Esophagus muscularis mucosa (tissue), 4 donors: ENCODE data around the gene GSTK1. TPM values are rescaled to one million over a fixed set of nuclear protein-coding genes. Genes with fewer than 3 reads are reported as not detected.

ENCODE experiments used
- DNase-seq: peaks from one replicate; pipeline ENCODE4 v3.0.0-alpha.2; 2017; ENCODE audit errors: extremely low spot score
- H3K27ac ChIP-seq, 4 donors: fragments of 200-600 bp; sonication (generic); replicated peaks in 1 of 4; 1 replicate in 3 of 4; 2 replicates in 1 of 4; pipeline ENCODE4 v1.5.1; 2016 to 2019; ENCODE audit warnings: mild to moderate bottlenecking in 1 of 4
- H3K27me3 ChIP-seq, 4 donors: fragments of 200-600 bp; sonication (generic); one replicate each; pipeline versions ENCODE4 v1.5.1 to v1.6.0; 2016 to 2019
- H3K36me3 ChIP-seq, 4 donors: fragments of 200-600 bp; sonication (generic); one replicate each; pipeline ENCODE4 v1.5.1; 2016 to 2019
- H3K4me1 ChIP-seq, 4 donors: fragments of 200-600 bp; sonication (generic); one replicate each; pipeline ENCODE4 v1.5.1; 2016 to 2019
- H3K4me3 ChIP-seq, 4 donors: fragments of 200-600 bp; sonication (generic); 1 replicate in 2 of 4; 2 replicates in 2 of 4; pipeline ENCODE4 v1.5.1; 2016 to 2019; ENCODE audit warnings: mild to moderate bottlenecking in 4 of 4, moderate library complexity in 1 of 4
- H3K9me3 ChIP-seq, 4 donors: fragments of 200-600 bp; sonication (generic); 1 replicate in 3 of 4; 2 replicates in 1 of 4; pipeline ENCODE4 v1.5.1; 2016 to 2019
- CTCF ChIP-seq, 3 experiments: fragments of 200-600 bp in 2 of 3; fragments of 450-650 bp in 1 of 3; sonication (generic) in 2 of 3; IDR thresholded peaks; one replicate each; pipeline ENCODE4 v1.5.1; 2017 to 2019; ENCODE audit warnings: antibody characterized with exemption in 3 of 3, mild to moderate bottlenecking in 2 of 3, moderate library complexity in 1 of 3
- EP300 ChIP-seq: sonication (generic); formaldehyde crosslinking; IDR thresholded peaks from one replicate; pipeline ENCODE4 v1.6.1; 2017; ENCODE audit warnings: antibody characterized with exemption
- POLR2A ChIP-seq: fragments of 450-650 bp; IDR thresholded peaks from one replicate; pipeline ENCODE4 v1.6.1; 2017; ENCODE audit warnings: antibody characterized with exemption, moderate library complexity, mild to moderate bottlenecking, low read depth
- POLR2AphosphoS5 ChIP-seq, 2 donors: sonication (generic); formaldehyde crosslinking; IDR thresholded peaks; one replicate each; pipeline ENCODE4 v1.6.1; 2017; ENCODE audit warnings: antibody characterized with exemption in 2 of 2
- WGBS: methylation state at CpG from one replicate; pipeline ENCODE4 v1.1.5; 2018; 5-methylcytosine and 5-hydroxymethylcytosine counted together
- intact Hi-C: fragments of 100-400 bp; cut with DNase I; formaldehyde crosslinking; loops from one replicate; pipeline ENCODE4 v1.15.1; 2023
- total RNA-seq, 4 donors: library from RNA; depleted of rRNA; stranded (reverse); fragments of >200 nt; gene quantifications; one replicate each; pipeline versions ENCODE4 v1.1.0 to v1.2.1, GENCODE V29; 2016

GSTK1 gene
- total RNA-seq, 4 donors from 2014 or later: 91.8 to 123 (median 110) TPM

DNA sequence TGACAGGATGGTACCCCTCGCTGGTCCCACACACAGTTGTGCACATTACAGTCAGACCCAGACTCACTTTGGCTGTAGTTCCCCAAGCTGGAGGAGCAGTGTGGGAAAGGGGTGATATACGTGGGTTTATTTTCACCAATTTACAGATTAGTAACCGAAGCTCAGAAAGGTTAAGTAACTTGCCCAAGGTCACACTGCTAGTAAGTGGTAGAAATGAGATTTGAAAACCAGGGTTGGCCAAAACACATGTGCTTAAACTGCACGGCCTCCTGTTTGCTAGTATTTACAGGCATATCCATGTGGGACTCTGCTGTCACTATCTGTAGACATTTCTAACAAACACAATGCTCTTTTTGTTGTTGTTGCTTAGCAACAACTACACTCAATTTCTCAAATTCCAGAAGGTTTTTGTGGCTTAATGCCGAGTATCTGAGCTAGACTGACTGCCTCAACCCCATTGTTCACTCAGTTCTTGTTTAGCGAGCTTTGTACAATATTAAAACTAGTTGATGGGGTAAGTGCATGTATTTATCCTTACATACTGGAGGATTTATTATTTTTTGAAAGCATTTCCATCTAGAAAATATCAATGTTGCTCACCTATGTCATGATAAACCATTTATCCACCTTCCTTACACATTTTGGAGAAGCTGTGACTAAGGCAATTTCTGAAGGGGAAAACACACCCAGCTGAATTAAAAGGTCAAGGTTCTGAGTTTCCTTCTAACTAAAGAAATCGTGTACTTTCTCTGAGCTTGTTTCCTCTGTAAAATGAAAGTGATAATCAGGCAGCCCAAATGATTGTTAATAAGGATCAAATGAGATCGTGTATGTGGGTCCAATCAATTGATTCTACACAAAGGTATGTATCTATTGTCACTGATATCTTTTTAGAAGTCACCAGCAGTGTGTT lies 16.2 kb downstream of the GSTK1 start:
- Histone ChIP-seq H3K27ac (peak overlapping the region; percentile 42 to 62 (median 60)), H3K4me1 (peaks cover 13 to 20% (median 19%) of the 10 kb centered on the region in 4 donors), H3K9me3 (no peaks in the 10 kb centered on the region), H3K4me3 (peak overlapping the region in 3 of 4 donors; percentile 6 to 13 (median 12)), H3K36me3 (no peaks in the 10 kb centered on the region), H3K27me3 (no peaks in the 10 kb centered on the region)
- no peak for DNase-seq
- TF ChIP-seq POLR2AphosphoS5 (IDR thresholded peaks at IDR 0.05) (no peak), EP300 (no peak), CTCF (IDR thresholded peaks at IDR 0.05) (no peak), POLR2A (no peak)
- intact Hi-C loops: no loop called here
- WGBS: 44% methylated on average over 8 of the region's 8 CpGs

GRCh38 chr7:143280160-143280559 lies 16.9 kb downstream of the GSTK1 start:
- TF ChIP-seq POLR2AphosphoS5 (IDR thresholded peaks at IDR 0.05) (no peak), POLR2A (no peak), CTCF (IDR thresholded peaks at IDR 0.05) (no peak), EP300 (no peak)
- WGBS: 52% methylated on average over 1 of the region's 1 CpG
- peaks cover 13 to 20% (median 19%) of the 10 kb centered on the region in 4 donors for H3K4me1 ChIP-seq
- no peaks in the 10 kb centered on the region for H3K27me3 ChIP-seq
- peak overlapping the region in 2 of 4 donors; percentile 12 to 13 for H3K4me3 ChIP-seq
- peak overlapping the region; percentile 42 to 62 (median 60) for H3K27ac ChIP-seq
- DNase-seq: no peak
- intact Hi-C loops: no loop called here
- H3K36me3 ChIP-seq: no peaks in the 10 kb centered on the region
- no peaks in the 10 kb centered on the region for H3K9me3 ChIP-seq

- no peak overlapping the region for H3K4me3 ChIP-seq
- DNase-seq: no peak
- H3K9me3 ChIP-seq: no peaks in the 10 kb centered on the region
- H3K27me3 ChIP-seq: no peaks in the 10 kb centered on the region
- H3K4me1 ChIP-seq: peaks cover 13 to 20% (median 19%) of the 10 kb centered on the region in 4 donors
- TF ChIP-seq POLR2AphosphoS5 (IDR thresholded peaks at IDR 0.05): no peak
- TF ChIP-seq CTCF (IDR thresholded peaks at IDR 0.05): no peak
- TF ChIP-seq EP300: no peak
- TF ChIP-seq POLR2A: no peak
- intact Hi-C loops: no loop called here
- peak overlapping the region; percentile 42 to 62 (median 60) for H3K27ac ChIP-seq
- WGBS: 86% methylated on average over 2 of the region's 2 CpGs
- no peaks in the 10 kb centered on the region for H3K36me3 ChIP-seq
Observed at GRCh38 chr7:143280566-143280965, 17.3 kb downstream of the GSTK1 start.

DNA sequence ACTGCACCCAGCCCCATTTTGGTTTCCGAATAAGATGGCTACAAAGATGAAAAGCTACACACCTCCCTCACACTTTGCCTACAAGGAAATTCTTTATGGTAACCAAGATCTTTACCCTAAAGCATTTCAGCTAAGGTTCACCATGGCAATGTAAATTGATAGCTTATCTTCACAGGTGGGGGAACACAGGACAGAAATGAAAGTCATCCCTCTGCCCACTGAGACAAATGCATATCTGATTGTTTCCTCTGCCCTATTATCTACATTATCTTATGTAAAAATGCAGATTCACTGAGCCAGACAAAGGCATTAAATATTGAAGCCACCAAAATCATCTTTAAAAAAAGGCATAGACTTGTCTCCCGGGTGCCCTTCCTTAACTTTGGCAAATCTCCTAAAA lies 18.3 kb downstream of the GSTK1 start:
- peaks cover 13 to 20% (median 19%) of the 10 kb centered on the region in 4 donors for H3K4me1 ChIP-seq
- no peaks in the 10 kb centered on the region for H3K36me3 ChIP-seq
- no peak overlapping the region for H3K27ac ChIP-seq
- H3K27me3 ChIP-seq: no peaks in the 10 kb centered on the region
- no peak for DNase-seq
- intact Hi-C loops: no loop called here
- TF ChIP-seq EP300 (no peak), POLR2AphosphoS5 (IDR thresholded peaks at IDR 0.05) (no peak), POLR2A (no peak), CTCF (IDR thresholded peaks at IDR 0.05) (no peak)
- H3K9me3 ChIP-seq: no peaks in the 10 kb centered on the region
- H3K4me3 ChIP-seq: no peak overlapping the region
- 95% methylated on average over 2 of the region's 2 CpGs for WGBS
